Stimulated activated CD8-positive, alpha-beta memory T cell treated with anti-CD3 and anti-CD28 coated beads, Interleukin-7, amount 100 ng/mL, for 1 hour (primary cell): ENCODE results near the gene SPATS1.

Source experiments
- DNase-seq, 2 donors: peaks; one replicate each; pipeline ENCODE4 v3.0.0-alpha.2; 2020; ENCODE audit warnings: low read depth in 2 of 2

Gene SPATS1

DNA sequence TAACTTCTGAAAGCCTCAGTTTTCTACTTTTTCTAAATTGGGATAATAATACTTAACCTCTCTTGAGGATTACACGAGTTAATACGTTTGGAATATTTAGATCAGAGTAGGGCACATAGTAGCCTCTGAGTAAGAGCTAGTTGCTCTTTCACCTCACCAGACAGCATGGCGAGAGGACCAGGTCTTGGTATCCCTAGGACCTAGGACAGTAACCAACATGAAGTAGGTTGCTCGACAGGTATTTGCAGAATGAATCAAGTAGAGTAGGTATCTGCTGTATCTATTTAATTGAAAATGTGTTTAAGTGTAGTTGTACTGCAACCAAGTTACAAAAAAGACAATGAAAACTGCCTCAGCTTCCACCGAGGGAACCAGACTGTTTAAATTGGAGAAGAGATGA, 46.4 kb downstream of the SPATS1 start:
- DNase-seq = no peak

DNA sequence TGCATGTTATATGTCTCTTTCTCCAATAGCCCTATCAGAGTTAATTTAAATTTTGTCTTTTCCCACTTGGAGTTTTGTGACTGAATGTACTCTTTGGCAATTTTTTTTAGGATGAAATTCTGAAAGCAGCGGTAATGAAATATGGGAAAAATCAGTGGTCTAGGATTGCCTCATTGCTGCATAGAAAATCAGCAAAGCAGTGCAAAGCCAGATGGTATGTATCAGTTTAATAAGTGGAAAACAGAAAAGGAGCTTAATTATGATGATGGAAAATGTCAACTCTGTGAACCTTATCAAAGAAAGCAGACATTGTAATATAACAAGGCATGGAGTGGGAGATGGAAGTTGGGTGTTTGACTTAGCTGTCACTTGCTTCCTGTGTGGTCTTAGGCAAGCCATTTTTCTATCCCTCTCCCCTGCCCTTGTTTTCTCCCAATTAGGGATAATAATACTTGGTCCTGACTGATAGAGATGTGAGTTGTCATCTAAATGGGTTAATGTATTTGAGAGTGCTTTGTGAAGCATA, 47.8 kb downstream of the SPATS1 start:
- no peak for DNase-seq
